WTC11 (cell line): ENCODE data around the gene ZNF892. TPM values are rescaled to one million over a fixed set of nuclear protein-coding genes. Genes with fewer than 3 reads are reported as not detected.

Experiments used
- ATAC-seq: fragments of 200-7000 bp; cut with Tn5 transposase; 2 replicates; pipeline ENCODE4 v1.10.0; 2021; ENCODE audit warnings: mild to moderate bottlenecking, moderate library complexity
- CTCF ChIA-PET: fragments of 300-600 bp; sonication (Branson Sonifier 250); formaldehyde crosslinking; loops from one replicate; lab custom pipeline; 2021; ENCODE audit warnings: antibody characterized with exemption; lab: Charles Lee
- POLR2A ChIA-PET: fragments of 350-600 bp; sonication (Branson Sonifier 250); formaldehyde crosslinking; loops from one replicate; lab custom pipeline; 2021; ENCODE audit warnings: antibody characterized with exemption; lab: Charles Lee
- DNase-seq: peaks from one replicate; pipeline ENCODE4 v3.0.0; 2021; ENCODE audit warnings: low spot score
- H3K27ac Mint-ChIP-seq: 2 replicates; pipeline ENCODE4 v1.8.0; 2021; ENCODE audit warnings: mixed read lengths
- H3K27me3 Mint-ChIP-seq: 2 replicates; pipeline ENCODE4 v1.8.0; 2021; ENCODE audit warnings: low read depth, mild to moderate bottlenecking, moderate library complexity, mixed read lengths
- H3K36me3 Mint-ChIP-seq: 2 replicates; pipeline ENCODE4 v1.8.0; 2021; ENCODE audit warnings: mixed read lengths
- H3K4me1 Mint-ChIP-seq: 2 replicates; pipeline ENCODE4 v1.8.0; 2022; ENCODE audit warnings: mixed read lengths
- H3K4me3 Mint-ChIP-seq: 2 replicates; pipeline ENCODE4 v1.8.0; 2021; ENCODE audit warnings: mild to moderate bottlenecking, moderate library complexity, mixed read lengths
- H3K9me3 Mint-ChIP-seq: 2 replicates; pipeline ENCODE4 v1.8.0; 2021; ENCODE audit warnings: mixed read lengths
- ATF2 ChIP-seq: sonication (generic); formaldehyde crosslinking; IDR thresholded peaks from 2 replicates; pipeline ENCODE4 v1.8.1; 2022; ENCODE audit warnings: low read depth, missing genetic modification reagents, borderline replicate concordance
- CBFB ChIP-seq: sonication (generic); formaldehyde crosslinking; IDR thresholded peaks from 2 replicates; pipeline ENCODE4 v1.8.1; 2022; ENCODE audit warnings: mild to moderate bottlenecking, low read depth, missing genetic modification reagents
- CDX4 ChIP-seq: fragments of 250-450 bp; sonication (Bioruptor Pico); IDR thresholded peaks from 2 replicates; pipeline ENCODE4 v1.9.0; 2021; ENCODE audit warnings: moderate library complexity, mild to moderate bottlenecking, inconsistent platforms, borderline replicate concordance
- E2F4 ChIP-seq: sonication (generic); formaldehyde crosslinking; IDR thresholded peaks from 2 replicates; pipeline ENCODE4 v1.8.1; 2022; ENCODE audit warnings: low read depth, mild to moderate bottlenecking, moderate library complexity, missing genetic modification reagents, borderline replicate concordance
- EMX1 ChIP-seq: fragments of 250-450 bp; sonication (Bioruptor Pico); IDR thresholded peaks from 2 replicates; pipeline ENCODE4 v1.8.0; 2021; ENCODE audit warnings: mild to moderate bottlenecking
- ERG ChIP-seq: fragments of 250-450 bp; sonication (Bioruptor Pico); IDR thresholded peaks from 2 replicates; pipeline ENCODE4 v1.8.0; 2021; ENCODE audit warnings: mild to moderate bottlenecking
- FOXK1 ChIP-seq: sonication (generic); formaldehyde crosslinking; IDR thresholded peaks from 2 replicates; pipeline ENCODE4 v1.8.0; 2022; ENCODE audit warnings: mild to moderate bottlenecking, moderate library complexity, missing genetic modification reagents
- FOXP4 ChIP-seq: sonication (generic); formaldehyde crosslinking; IDR thresholded peaks from 2 replicates; pipeline ENCODE4 v1.8.0; 2022; ENCODE audit warnings: mild to moderate bottlenecking, missing genetic modification reagents
- GTF2I ChIP-seq: fragments of 250-450 bp; sonication (Bioruptor Pico); conservative IDR thresholded peaks from 2 replicates; pipeline ENCODE4 v1.4.0; 2021; ENCODE audit warnings: mild to moderate bottlenecking
- NFATC4 ChIP-seq: fragments of 250-450 bp; sonication (Bioruptor Pico); IDR thresholded peaks from 2 replicates; pipeline ENCODE4 v1.9.0; 2021; ENCODE audit warnings: mild to moderate bottlenecking
- SOX15 ChIP-seq: fragments of 250-450 bp; sonication (Bioruptor Pico); IDR thresholded peaks from 2 replicates; pipeline ENCODE4 v1.9.0; 2021; ENCODE audit warnings: mild to moderate bottlenecking
- SP1 ChIP-seq: sonication (generic); formaldehyde crosslinking; conservative IDR thresholded peaks from 2 replicates; pipeline ENCODE4 v1.8.1; 2022; ENCODE audit warnings: missing genetic modification reagents
- TCF7 ChIP-seq: sonication (generic); formaldehyde crosslinking; IDR thresholded peaks from 2 replicates; pipeline ENCODE4 v1.8.0; 2022; ENCODE audit warnings: mild to moderate bottlenecking, low read depth, missing genetic modification reagents, moderate library complexity
- TEAD1 ChIP-seq: sonication (generic); formaldehyde crosslinking; IDR thresholded peaks from 2 replicates; pipeline ENCODE4 v1.8.0; 2022; ENCODE audit warnings: mild to moderate bottlenecking, missing genetic modification reagents
- TP53 ChIP-seq: sonication (generic); formaldehyde crosslinking; IDR thresholded peaks from 2 replicates; pipeline ENCODE4 v1.8.1; 2023; ENCODE audit warnings: mild to moderate bottlenecking, missing genetic modification reagents
- ZBTB43 ChIP-seq: sonication (generic); formaldehyde crosslinking; IDR thresholded peaks from 2 replicates; pipeline ENCODE4 v1.8.1; 2023; ENCODE audit warnings: mild to moderate bottlenecking, missing genetic modification reagents
- ZNF232 ChIP-seq: sonication (generic); formaldehyde crosslinking; IDR thresholded peaks from 2 replicates; pipeline ENCODE4 v1.8.0; 2022; ENCODE audit warnings: mild to moderate bottlenecking, missing genetic modification reagents
- ZNF396 ChIP-seq: fragments of 250-450 bp; sonication (Bioruptor Pico); IDR thresholded peaks from 2 replicates; pipeline ENCODE4 v1.8.0; 2021; ENCODE audit warnings: mild to moderate bottlenecking, moderate library complexity, borderline replicate concordance
- ZNF425 ChIP-seq: fragments of 250-450 bp; sonication (Bioruptor Pico); conservative IDR thresholded peaks from 2 replicates; pipeline ENCODE4 v1.9.0; 2021; ENCODE audit warnings: mild to moderate bottlenecking
- total RNA-seq: library from RNA; stranded (reverse); gene quantifications from 3 replicates; pipeline ENCODE4 v1.2.3, GENCODE V29; 2021

Gene ZNF892
- total RNA-seq, 1 experiment from 2014 or later: 9.4 TPM

- Mint-ChIP-seq H3K36me3 (peaks cover 38% of the 10 kb centered on the region), H3K9me3 (peaks cover 63% of the 10 kb centered on the region), H3K4me1 (no peaks in the 10 kb centered on the region), H3K4me3 (no peak overlapping the region), H3K27ac (no peak overlapping the region), H3K27me3 (peaks cover 24% of the 10 kb centered on the region)
- ATAC-seq (no peak), DNase-seq (no peak)
- CTCF ChIA-PET: interaction anchor here (1.0 kb wide), 1 partner anchor 149 kb away, joined by 3 read pairs; no protein-coding TSS in a partner anchor
- TF ChIP-seq ZNF232 (CRISPR knock-in tag): no peak
- no peak for TF ChIP-seq ZNF396
- no peak for TF ChIP-seq CDX4 (CRISPR knock-in tag)
- no peak for TF ChIP-seq FOXK1 (CRISPR knock-in tag)
- no peak for TF ChIP-seq TEAD1
- TF ChIP-seq TP53 (CRISPR knock-in tag): no peak
- TF ChIP-seq ATF2 (CRISPR knock-in tag): no peak
- no peak for TF ChIP-seq ERG (CRISPR knock-in tag)
- TF ChIP-seq CBFB (CRISPR knock-in tag): no peak
- TF ChIP-seq NFATC4: no peak
- POLR2A ChIA-PET: no interaction called here
Observed at GRCh38 chr2:95240091-95240490, 32.8 kb downstream of the ZNF892 start.

- Mint-ChIP-seq H3K4me1 (no peaks in the 10 kb centered on the region), H3K9me3 (peaks cover 64% of the 10 kb centered on the region), H3K4me3 (no peak overlapping the region), H3K27me3 (peaks cover 24% of the 10 kb centered on the region), H3K36me3 (peaks cover 38% of the 10 kb centered on the region), H3K27ac (no peak overlapping the region)
- DNase-seq (no peak), ATAC-seq (no peak)
- CTCF ChIA-PET: interaction anchor here (1.1 to 1.5 kb wide), 2 partner anchors 9 to 105 kb away, joined by 3 to 8 read pairs; no protein-coding TSS in a partner anchor
- POLR2A ChIA-PET: no interaction called here
- TF ChIP-seq GTF2I (CRISPR knock-in tag): no peak
- TF ChIP-seq EMX1 (CRISPR knock-in tag): no peak
- TF ChIP-seq ZNF425 (CRISPR knock-in tag): no peak
- TF ChIP-seq TCF7 (CRISPR knock-in tag): no peak
- TF ChIP-seq ZBTB43 (CRISPR knock-in tag): no peak
- TF ChIP-seq ZNF232 (CRISPR knock-in tag): no peak
- no peak for TF ChIP-seq SP1 (CRISPR knock-in tag)
- TF ChIP-seq SOX15 (CRISPR knock-in tag): no peak
- TF ChIP-seq E2F4 (CRISPR knock-in tag): no peak
- no peak for TF ChIP-seq FOXP4
- no peak for TF ChIP-seq ERG (CRISPR knock-in tag)
Observed at GRCh38 chr2:95240556-95240955, 33.2 kb downstream of the ZNF892 start.
